ENCODE data around the gene LENG1. TPM values are rescaled to one million over a fixed set of nuclear protein-coding genes. Genes with fewer than 3 reads are reported as not detected.
A peak's percentile ranks its signal among the peaks of the same experiment; 100 is the strongest.

LENG1 gene
- total RNA-seq, 1 donor from 2014 or later = 7.3 TPM

- Histone ChIP-seq H3K27me3 (ENCODE audit: low read depth) (no peaks in the 10 kb centered on the region), H3K36me3 (peaks cover 65% of the 10 kb centered on the region), H3K4me1 (peaks cover 96% of the 10 kb centered on the region), H3K27ac (replicated peaks) (peak overlapping the region; percentile 62), H3K4me3 (peak overlapping the region; percentile 6), H3K9me3 (replicated peaks) (no peaks in the 10 kb centered on the region)
- TF ChIP-seq, protein P1, sequence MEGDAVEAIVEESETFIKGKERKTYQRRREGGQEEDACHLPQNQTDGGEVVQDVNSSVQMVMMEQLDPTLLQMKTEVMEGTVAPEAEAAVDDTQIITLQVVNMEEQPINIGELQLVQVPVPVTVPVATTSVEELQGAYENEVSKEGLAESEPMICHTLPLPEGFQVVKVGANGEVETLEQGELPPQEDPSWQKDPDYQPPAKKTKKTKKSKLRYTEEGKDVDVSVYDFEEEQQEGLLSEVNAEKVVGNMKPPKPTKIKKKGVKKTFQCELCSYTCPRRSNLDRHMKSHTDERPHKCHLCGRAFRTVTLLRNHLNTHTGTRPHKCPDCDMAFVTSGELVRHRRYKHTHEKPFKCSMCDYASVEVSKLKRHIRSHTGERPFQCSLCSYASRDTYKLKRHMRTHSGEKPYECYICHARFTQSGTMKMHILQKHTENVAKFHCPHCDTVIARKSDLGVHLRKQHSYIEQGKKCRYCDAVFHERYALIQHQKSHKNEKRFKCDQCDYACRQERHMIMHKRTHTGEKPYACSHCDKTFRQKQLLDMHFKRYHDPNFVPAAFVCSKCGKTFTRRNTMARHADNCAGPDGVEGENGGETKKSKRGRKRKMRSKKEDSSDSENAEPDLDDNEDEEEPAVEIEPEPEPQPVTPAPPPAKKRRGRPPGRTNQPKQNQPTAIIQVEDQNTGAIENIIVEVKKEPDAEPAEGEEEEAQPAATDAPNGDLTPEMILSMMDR (IDR thresholded peaks at IDR 0.05; ENCODE audit: borderline replicate concordance) = no peak
- intact Hi-C loops (cut with micrococcal nuclease) = no loop called here
- no peak for DNase-seq
Observed at GRCh38 chr19:54206831-54207177, 47.3 kb upstream of the LENG1 start.

DNA sequence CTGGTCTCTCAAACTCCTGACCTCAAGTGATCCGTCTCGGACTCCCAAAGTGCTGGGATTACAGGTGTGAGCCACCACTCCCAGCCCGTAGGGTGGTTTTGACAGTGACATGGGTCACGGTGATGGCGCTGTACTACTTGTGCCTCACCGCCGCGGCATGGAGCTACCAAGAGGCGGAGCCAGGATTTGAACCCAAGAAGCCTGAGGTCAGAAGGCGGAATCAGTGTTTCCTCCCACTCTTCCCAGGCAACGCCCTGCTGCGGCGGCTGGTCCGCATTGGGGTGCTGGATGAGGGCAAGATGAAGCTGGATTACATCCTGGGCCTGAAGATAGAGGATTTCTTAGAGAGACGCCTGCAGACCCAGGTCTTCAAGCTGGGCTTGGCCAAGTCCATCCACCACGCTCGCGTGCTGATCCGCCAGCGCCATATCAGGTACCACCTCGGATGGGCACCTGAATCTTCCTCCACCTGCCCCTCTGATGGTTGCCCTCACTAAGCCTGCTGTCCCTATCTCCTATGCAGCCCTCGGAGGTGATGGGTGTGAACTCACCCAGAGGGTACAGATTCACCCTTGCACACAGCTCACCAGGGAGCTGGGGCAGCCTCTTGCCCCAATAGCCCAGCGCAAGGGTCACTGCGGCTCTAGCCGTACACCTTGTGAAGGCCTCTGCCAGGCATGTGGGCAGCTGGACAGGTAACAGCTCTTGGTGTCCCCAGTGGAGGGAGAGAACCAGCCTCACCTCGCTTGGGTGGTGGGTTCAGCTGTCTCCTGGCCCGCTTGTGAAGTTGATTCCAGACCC lies 46.7 kb upstream of the LENG1 start:
- Histone ChIP-seq H3K9me3 (replicated peaks) (no peaks in the 10 kb centered on the region), H3K4me3 (peak overlapping the region; percentile 6), H3K36me3 (peaks cover 71% of the 10 kb centered on the region), H3K27ac (replicated peaks) (peak overlapping the region; percentile 62), H3K4me1 (peaks cover 100% of the 10 kb centered on the region), H3K27me3 (ENCODE audit: low read depth) (no peaks in the 10 kb centered on the region)
- intact Hi-C loops (cut with micrococcal nuclease) = no loop called here
- no peak for DNase-seq
- TF ChIP-seq, protein P1 (IDR thresholded peaks at IDR 0.05; ENCODE audit: borderline replicate concordance) = no peak

- Histone ChIP-seq H3K36me3 (peaks cover 71% of the 10 kb centered on the region), H3K27ac (replicated peaks) (no peak overlapping the region), H3K4me3 (peak overlapping the region; percentile 4), H3K9me3 (replicated peaks) (no peaks in the 10 kb centered on the region), H3K4me1 (peaks cover 98% of the 10 kb centered on the region), H3K27me3 (ENCODE audit: low read depth) (no peaks in the 10 kb centered on the region)
- intact Hi-C loops (cut with micrococcal nuclease) = no loop called here
- no peak for DNase-seq
- TF ChIP-seq, protein P1 (IDR thresholded peaks at IDR 0.05; ENCODE audit: borderline replicate concordance) = no peak
Observed at GRCh38 chr19:54204767-54205468, 45.4 kb upstream of the LENG1 start.

GRCh38 chr19:54203151-54203611 lies 43.7 kb upstream of the LENG1 start:
- DNase-seq = no peak
- no peak overlapping the region for H3K27ac ChIP-seq (replicated peaks)
- TF ChIP-seq, protein P1 (IDR thresholded peaks at IDR 0.05; ENCODE audit: borderline replicate concordance) = no peak
- no peaks in the 10 kb centered on the region for H3K27me3 ChIP-seq (ENCODE audit: low read depth)
- H3K4me3 ChIP-seq = peak overlapping the region; percentile 97
- intact Hi-C loops (cut with micrococcal nuclease) = no loop called here
- peaks cover 84% of the 10 kb centered on the region for H3K4me1 ChIP-seq
- peaks cover 68% of the 10 kb centered on the region for H3K36me3 ChIP-seq
- H3K9me3 ChIP-seq (replicated peaks) = no peaks in the 10 kb centered on the region

GRCh38 chr19:54201980-54202379 lies 42.5 kb upstream of the LENG1 start:
- intact Hi-C loops (cut with micrococcal nuclease) = no loop called here
- TF ChIP-seq, protein P1 (IDR thresholded peaks at IDR 0.05; ENCODE audit: borderline replicate concordance) = no peak

More at GRCh38 chr19:54201980-54202379, 42.5 kb upstream of the LENG1 start:
- Histone ChIP-seq H3K27me3 (ENCODE audit: low read depth) (no peaks in the 10 kb centered on the region), H3K27ac (replicated peaks) (no peak overlapping the region), H3K4me1 (peaks cover 72% of the 10 kb centered on the region), H3K36me3 (peaks cover 56% of the 10 kb centered on the region), H3K9me3 (replicated peaks) (no peaks in the 10 kb centered on the region), H3K4me3 (peak overlapping the region; percentile 97)
- no peak for DNase-seq

All from left ventricle myocardium inferior (tissue), 1 donor.